ENCODE measurements around the gene KMO.

GRCh38 chr1:241608379-241609033, 76.3 kb downstream of the KMO start:
- TF ChIP-seq POLR2AphosphoS5 (IDR thresholded peaks at IDR 0.05; ENCODE audit: low read depth, low read length) (no peak), TAF1 (IDR thresholded peaks at IDR 0.05; ENCODE audit: borderline replicate concordance, insufficient read depth, low read length) (no peak), REST (IDR thresholded peaks at IDR 0.05; ENCODE audit: insufficient read depth in 1 of 2, low read depth in 2 of 2, low read length in 2 of 2) (no peak), SIN3A (IDR thresholded peaks at IDR 0.05; ENCODE audit: borderline replicate concordance, insufficient read depth, low read length) (no peak), FOXP2 (optimal IDR thresholded peaks at IDR 0.05; ENCODE audit: borderline replicate concordance, extremely low read depth, extremely low read length, insufficient read depth) (no peak)

Measured in PFSK-1 (cell line).